Measurements from ENCODE around the gene RNF11. TPM values are rescaled to one million over a fixed set of nuclear protein-coding genes. Genes with fewer than 3 reads are reported as not detected.
A peak's percentile ranks its signal among the peaks of the same experiment; 100 is the strongest.

RNF11 gene
- total RNA-seq, 1 experiment from 2014 or later, result 55.8 TPM

DNA sequence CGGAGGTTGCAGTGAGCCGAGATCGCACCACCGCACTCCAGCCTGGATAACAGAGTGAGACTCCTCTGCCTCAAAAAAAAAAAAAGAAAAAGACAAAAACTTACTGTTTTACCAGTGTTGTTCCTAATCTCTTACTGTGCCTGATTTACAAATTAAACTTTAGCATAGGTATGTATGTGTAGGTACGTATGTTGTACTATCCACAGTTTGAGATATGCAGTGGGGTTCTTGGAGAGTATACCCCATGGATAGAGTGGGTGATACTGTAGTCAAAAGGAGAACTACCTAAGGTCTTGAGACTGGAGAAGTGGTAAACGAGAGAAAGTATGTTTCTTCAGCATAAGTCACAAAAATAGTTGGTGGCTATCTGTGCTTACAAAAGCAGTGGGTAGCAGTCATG is 38.6 kb downstream of the RNF11 start:
- Mint-ChIP-seq H3K27me3 (ENCODE audit: low read depth) (no peaks in the 10 kb centered on the region), H3K4me1 (no peaks in the 10 kb centered on the region)

More for the DNA sequence above, 38.6 kb downstream of the RNF11 start:
- Histone ChIP-seq H4K91ac (ENCODE audit: insufficient read length, low read depth, low read length) (no peak overlapping the region), H2BK12ac (ENCODE audit: insufficient read length, low read depth, low read length) (no peak overlapping the region), H3K23ac (ENCODE audit: insufficient read length, low read depth, low read length) (no peak overlapping the region), H4K8ac (replicated peaks; ENCODE audit: insufficient read length, low read depth, low read length) (no peak overlapping the region), H2BK15ac (ENCODE audit: low read depth, low read length) (no peak overlapping the region), H3K23me2 (ENCODE audit: insufficient read length, low read depth, low read length, poor library complexity, severe bottlenecking) (no peaks in the 10 kb centered on the region), H4K5ac (ENCODE audit: insufficient read length, low read depth, low read length) (no peak overlapping the region), H3K27ac (ENCODE audit: insufficient read length, low read depth, low read length) (no peak overlapping the region), H3K4ac (ENCODE audit: low read depth, low read length) (no peak overlapping the region), H3K9ac (ENCODE audit: extremely low read depth, insufficient read length, low read length) (no peak overlapping the region), H3K9me3 (ENCODE audit: control insufficient read depth, low read depth, low read length) (no peaks in the 10 kb centered on the region), H2BK5ac (ENCODE audit: insufficient read length, low read length) (no peak overlapping the region), H2AFZ (ENCODE audit: low read length) (no peak overlapping the region), H3K79me1 (ENCODE audit: insufficient read depth, low read depth, low read length, poor library complexity, severe bottlenecking) (no peaks in the 10 kb centered on the region), H4K20me1 (ENCODE audit: control insufficient read depth, insufficient read depth, insufficient read length) (no peaks in the 10 kb centered on the region), H3K4me1 (ENCODE audit: insufficient read depth, low read length) (no peaks in the 10 kb centered on the region), H3K14ac (ENCODE audit: insufficient read depth, low read length) (no peak overlapping the region), H3K56ac (ENCODE audit: insufficient read length, low read depth, low read length) (no peak overlapping the region), H3K18ac (ENCODE audit: insufficient read length, low read depth, low read length) (no peak overlapping the region), H3K4me2 (ENCODE audit: insufficient read depth, insufficient read length, low read length) (no peak overlapping the region), H3T11ph (ENCODE audit: low read length) (no peak overlapping the region), H3K79me2 (ENCODE audit: insufficient read depth, low read length) (no peaks in the 10 kb centered on the region), H2AK5ac (ENCODE audit: insufficient read length, low read length) (no peak overlapping the region), H2BK20ac (ENCODE audit: low read depth, low read length, poor library complexity, severe bottlenecking) (no peak overlapping the region), H3K27me3 (ENCODE audit: insufficient read depth, low read length) (no peaks in the 10 kb centered on the region), H2BK120ac (ENCODE audit: low read depth, low read length, poor library complexity, severe bottlenecking) (no peak overlapping the region)
- Mint-ChIP-seq H3K36me3 (ENCODE audit: insufficient read depth in 1 of 3, low read depth in 3 of 3) (peaks cover 5 to 25% (median 23%) of the 10 kb centered on the region in 3 experiments; a peak in 6 of 7 replicates), H3K27ac (peak overlapping the region in 1 of 3 experiments; percentile 79; a peak in 1 of 7 replicates), H3K9me3 (no peaks in the 10 kb centered on the region), H3K4me3 (no peak overlapping the region)
- DNase-seq, result no peak
- no CpG with 5 or more reads among the region's 6 CpGs for WGBS (ENCODE audit: extremely low coverage, insufficient read length, low lambda C conversion rate)
- TF ChIP-seq, protein P1, sequence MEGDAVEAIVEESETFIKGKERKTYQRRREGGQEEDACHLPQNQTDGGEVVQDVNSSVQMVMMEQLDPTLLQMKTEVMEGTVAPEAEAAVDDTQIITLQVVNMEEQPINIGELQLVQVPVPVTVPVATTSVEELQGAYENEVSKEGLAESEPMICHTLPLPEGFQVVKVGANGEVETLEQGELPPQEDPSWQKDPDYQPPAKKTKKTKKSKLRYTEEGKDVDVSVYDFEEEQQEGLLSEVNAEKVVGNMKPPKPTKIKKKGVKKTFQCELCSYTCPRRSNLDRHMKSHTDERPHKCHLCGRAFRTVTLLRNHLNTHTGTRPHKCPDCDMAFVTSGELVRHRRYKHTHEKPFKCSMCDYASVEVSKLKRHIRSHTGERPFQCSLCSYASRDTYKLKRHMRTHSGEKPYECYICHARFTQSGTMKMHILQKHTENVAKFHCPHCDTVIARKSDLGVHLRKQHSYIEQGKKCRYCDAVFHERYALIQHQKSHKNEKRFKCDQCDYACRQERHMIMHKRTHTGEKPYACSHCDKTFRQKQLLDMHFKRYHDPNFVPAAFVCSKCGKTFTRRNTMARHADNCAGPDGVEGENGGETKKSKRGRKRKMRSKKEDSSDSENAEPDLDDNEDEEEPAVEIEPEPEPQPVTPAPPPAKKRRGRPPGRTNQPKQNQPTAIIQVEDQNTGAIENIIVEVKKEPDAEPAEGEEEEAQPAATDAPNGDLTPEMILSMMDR (conservative IDR thresholded peaks at IDR 0.05), result no peak

Measured in H9 (cell line).